SH-SY5Y (cell line): ENCODE data around the gene PLXNA3.

Experiments
- GATA2 ChIP-seq: IDR thresholded peaks from 2 replicates; pipeline ENCODE4 v1.6.1; 2011; ENCODE audit warnings: mild to moderate bottlenecking, low read depth, low read length
- GATA3 ChIP-seq: IDR thresholded peaks from 2 replicates; pipeline ENCODE4 v1.6.1; 2011; ENCODE audit warnings: low read depth, mild to moderate bottlenecking, low read length, moderate library complexity

DNA sequence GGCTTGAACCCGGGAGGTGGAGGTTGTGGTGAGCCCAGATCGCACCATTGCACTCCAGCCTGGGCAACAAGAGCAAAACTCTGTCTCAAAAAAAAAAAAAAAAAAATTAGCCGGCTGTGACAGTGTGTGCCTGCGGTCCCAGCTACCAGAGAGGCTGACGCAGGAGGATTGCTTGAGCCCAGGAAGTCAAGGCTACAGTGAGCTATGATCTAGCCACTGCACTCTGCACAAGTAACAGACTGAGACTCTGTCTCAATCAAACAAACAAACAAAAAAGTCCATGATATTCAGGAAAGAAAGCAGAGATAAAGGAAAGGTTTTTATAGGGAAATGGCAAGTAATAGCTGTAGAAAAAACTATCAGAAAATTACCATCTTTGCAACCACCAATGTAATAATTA lies 23.1 kb downstream of the PLXNA3 start:
- TF ChIP-seq GATA2 (no peak), GATA3 (no peak)
